ENCODE measurements around the gene NLRC5. TPM values are rescaled to one million over a fixed set of nuclear protein-coding genes. Genes with fewer than 3 reads are reported as not detected.

NLRC5 gene
- total RNA-seq, 1 donor: 52.1 TPM

GRCh38 chr16:57127037-57127763, 137.8 kb downstream of the NLRC5 start:
- H3K27me3 ChIP-seq (ENCODE audit: insufficient read depth, low read length): no peaks in the 10 kb centered on the region
- no peaks in the 10 kb centered on the region for H3K79me2 ChIP-seq (ENCODE audit: insufficient read depth, low read length)
- H2AFZ ChIP-seq (ENCODE audit: low read length): no peak overlapping the region
- no peak overlapping the region for H3K4me3 ChIP-seq (ENCODE audit: insufficient read depth, low read length)
- H4K20me1 ChIP-seq (ENCODE audit: insufficient read depth, low read length): no peaks in the 10 kb centered on the region
- H3K4me2 ChIP-seq (ENCODE audit: insufficient read depth, low read length): no peak overlapping the region
- no peaks in the 10 kb centered on the region for H3K9me3 ChIP-seq (ENCODE audit: low read depth, low read length)
- peak; percentile 76 for DNase-seq (ENCODE audit: insufficient read length, low spot score, missing footprints)
- H3K4me1 ChIP-seq (ENCODE audit: insufficient read depth, low read length): no peaks in the 10 kb centered on the region
- no peak overlapping the region for H3K27ac ChIP-seq (ENCODE audit: low read depth, low read length)
- no peak for TF ChIP-seq CTCF (IDR thresholded peaks at IDR 0.05; ENCODE audit: extremely low read depth, low read depth, low read length)
- no peaks in the 10 kb centered on the region for H3K36me3 ChIP-seq (ENCODE audit: insufficient read depth, low read length)

- H3K4me2 ChIP-seq (ENCODE audit: insufficient read depth, low read length): no peak overlapping the region
- H3K4me3 ChIP-seq (ENCODE audit: insufficient read depth, low read length): no peak overlapping the region
- H3K27me3 ChIP-seq (ENCODE audit: insufficient read depth, low read length): no peaks in the 10 kb centered on the region
- H2AFZ ChIP-seq (ENCODE audit: low read length): no peak overlapping the region
- TF ChIP-seq CTCF (IDR thresholded peaks at IDR 0.05; ENCODE audit: extremely low read depth, low read depth, low read length): no peak
- no peaks in the 10 kb centered on the region for H3K79me2 ChIP-seq (ENCODE audit: insufficient read depth, low read length)
- H3K4me1 ChIP-seq (ENCODE audit: insufficient read depth, low read length): no peaks in the 10 kb centered on the region
- no peaks in the 10 kb centered on the region for H3K36me3 ChIP-seq (ENCODE audit: insufficient read depth, low read length)
- H3K27ac ChIP-seq (ENCODE audit: low read depth, low read length): no peak overlapping the region
- no peaks in the 10 kb centered on the region for H3K9me3 ChIP-seq (ENCODE audit: low read depth, low read length)
- peak; percentile 66 for DNase-seq (ENCODE audit: insufficient read length, low spot score, missing footprints)
- no peaks in the 10 kb centered on the region for H4K20me1 ChIP-seq (ENCODE audit: insufficient read depth, low read length)
These were observed 138.5 kb downstream of the NLRC5 start for GRCh38 chr16:57127836-57128235.

GRCh38 chr16:57128771-57129389, 139.5 kb downstream of the NLRC5 start:
- no peak overlapping the region for H3K27ac ChIP-seq (ENCODE audit: low read depth, low read length)
- H3K4me1 ChIP-seq (ENCODE audit: insufficient read depth, low read length): no peaks in the 10 kb centered on the region
- H3K79me2 ChIP-seq (ENCODE audit: insufficient read depth, low read length): no peaks in the 10 kb centered on the region
- H3K4me2 ChIP-seq (ENCODE audit: insufficient read depth, low read length): no peak overlapping the region
- H3K36me3 ChIP-seq (ENCODE audit: insufficient read depth, low read length): no peaks in the 10 kb centered on the region
- H3K4me3 ChIP-seq (ENCODE audit: insufficient read depth, low read length): no peak overlapping the region
- H2AFZ ChIP-seq (ENCODE audit: low read length): no peak overlapping the region
- H3K9me3 ChIP-seq (ENCODE audit: low read depth, low read length): no peaks in the 10 kb centered on the region
- peak; percentile 36 for DNase-seq (ENCODE audit: insufficient read length, low spot score, missing footprints)
- no peaks in the 10 kb centered on the region for H4K20me1 ChIP-seq (ENCODE audit: insufficient read depth, low read length)
- no peaks in the 10 kb centered on the region for H3K27me3 ChIP-seq (ENCODE audit: insufficient read depth, low read length)
- no peak for TF ChIP-seq CTCF (IDR thresholded peaks at IDR 0.05; ENCODE audit: extremely low read depth, low read depth, low read length)

GRCh38 chr16:57130950-57131321, 141.6 kb downstream of the NLRC5 start:
- no peak for TF ChIP-seq CTCF (IDR thresholded peaks at IDR 0.05; ENCODE audit: extremely low read depth, low read depth, low read length)
- no peak overlapping the region for H2AFZ ChIP-seq (ENCODE audit: low read length)

More at GRCh38 chr16:57130950-57131321, 141.6 kb downstream of the NLRC5 start:
- Histone ChIP-seq H3K4me2 (ENCODE audit: insufficient read depth, low read length) (no peak overlapping the region), H3K4me1 (ENCODE audit: insufficient read depth, low read length) (no peaks in the 10 kb centered on the region), H3K4me3 (ENCODE audit: insufficient read depth, low read length) (no peak overlapping the region), H3K79me2 (ENCODE audit: insufficient read depth, low read length) (no peaks in the 10 kb centered on the region), H3K27ac (ENCODE audit: low read depth, low read length) (no peak overlapping the region), H3K9me3 (ENCODE audit: low read depth, low read length) (no peaks in the 10 kb centered on the region), H3K36me3 (ENCODE audit: insufficient read depth, low read length) (no peaks in the 10 kb centered on the region), H3K27me3 (ENCODE audit: insufficient read depth, low read length) (no peaks in the 10 kb centered on the region), H4K20me1 (ENCODE audit: insufficient read depth, low read length) (no peaks in the 10 kb centered on the region)
- DNase-seq (ENCODE audit: insufficient read length, low spot score, missing footprints): no peak

All from osteoblast (primary cell).